ENCODE data around the gene TRIL.

TRIL gene

DNA sequence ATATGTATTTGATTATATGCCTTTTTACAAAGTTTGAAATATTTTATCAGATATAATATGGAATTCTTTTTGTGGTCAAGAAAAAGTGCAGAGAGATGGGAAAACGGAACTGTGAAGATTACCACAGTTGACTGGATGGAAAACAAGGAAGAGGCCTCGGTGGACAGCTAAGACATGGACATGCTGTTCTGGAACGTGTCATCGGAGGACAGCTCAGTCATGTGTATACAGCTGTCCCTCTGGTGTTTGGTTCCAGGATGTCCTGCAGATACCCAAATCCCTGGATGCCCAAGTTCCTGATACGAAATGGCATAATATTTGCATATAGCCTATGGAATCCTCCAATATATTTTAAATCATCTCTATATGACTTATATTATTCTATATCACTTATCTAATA lies 49.4 kb downstream of the TRIL start:
- TF ChIP-seq, protein P1, sequence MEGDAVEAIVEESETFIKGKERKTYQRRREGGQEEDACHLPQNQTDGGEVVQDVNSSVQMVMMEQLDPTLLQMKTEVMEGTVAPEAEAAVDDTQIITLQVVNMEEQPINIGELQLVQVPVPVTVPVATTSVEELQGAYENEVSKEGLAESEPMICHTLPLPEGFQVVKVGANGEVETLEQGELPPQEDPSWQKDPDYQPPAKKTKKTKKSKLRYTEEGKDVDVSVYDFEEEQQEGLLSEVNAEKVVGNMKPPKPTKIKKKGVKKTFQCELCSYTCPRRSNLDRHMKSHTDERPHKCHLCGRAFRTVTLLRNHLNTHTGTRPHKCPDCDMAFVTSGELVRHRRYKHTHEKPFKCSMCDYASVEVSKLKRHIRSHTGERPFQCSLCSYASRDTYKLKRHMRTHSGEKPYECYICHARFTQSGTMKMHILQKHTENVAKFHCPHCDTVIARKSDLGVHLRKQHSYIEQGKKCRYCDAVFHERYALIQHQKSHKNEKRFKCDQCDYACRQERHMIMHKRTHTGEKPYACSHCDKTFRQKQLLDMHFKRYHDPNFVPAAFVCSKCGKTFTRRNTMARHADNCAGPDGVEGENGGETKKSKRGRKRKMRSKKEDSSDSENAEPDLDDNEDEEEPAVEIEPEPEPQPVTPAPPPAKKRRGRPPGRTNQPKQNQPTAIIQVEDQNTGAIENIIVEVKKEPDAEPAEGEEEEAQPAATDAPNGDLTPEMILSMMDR (IDR thresholded peaks at IDR 0.05; ENCODE audit: insufficient read depth, low read length) = no peak
- no peak for TF ChIP-seq GABPA (IDR thresholded peaks at IDR 0.05; ENCODE audit: low read depth)
- TF ChIP-seq SPI1 (IDR thresholded peaks at IDR 0.05; ENCODE audit: borderline replicate concordance, low read depth) = no peak
- no peak for TF ChIP-seq POLR2AphosphoS5 (IDR thresholded peaks at IDR 0.05; ENCODE audit: low read depth)
- H3K4me3 ChIP-seq (replicated peaks; ENCODE audit: insufficient read depth, low read length) = no peak overlapping the region
- no peaks in the 10 kb centered on the region for H3K27me3 ChIP-seq (ENCODE audit: insufficient read depth, poor library complexity, severe bottlenecking)
- no peak overlapping the region for H3K27ac ChIP-seq (replicated peaks)
- no peak for DNase-seq (ENCODE audit: low read depth in 1 of 2, low spot score in 1 of 2)

DNA sequence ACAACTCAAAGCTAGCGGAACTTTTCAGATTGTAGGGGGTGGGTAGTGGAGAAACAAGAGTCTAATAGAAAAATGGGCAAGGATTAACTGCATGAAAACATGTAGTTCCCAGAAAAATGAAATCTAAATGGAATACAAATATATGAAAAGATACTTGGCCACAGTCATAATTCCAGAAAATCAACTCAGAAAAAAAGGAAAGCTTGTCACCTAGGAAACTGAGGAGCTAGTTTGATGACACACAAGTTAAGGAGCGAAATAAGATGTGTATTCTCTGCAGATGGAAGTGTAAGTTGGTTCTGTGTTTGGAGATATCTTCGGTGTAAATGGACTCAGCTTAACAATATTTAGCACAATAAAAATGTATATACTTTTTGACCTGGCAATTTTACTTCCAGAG lies 52.7 kb downstream of the TRIL start:
- Histone ChIP-seq H3K27me3 (ENCODE audit: insufficient read depth, poor library complexity, severe bottlenecking) (no peaks in the 10 kb centered on the region), H3K4me3 (replicated peaks; ENCODE audit: insufficient read depth, low read length) (no peak overlapping the region), H3K27ac (replicated peaks) (no peak overlapping the region)
- TF ChIP-seq GABPA (IDR thresholded peaks at IDR 0.05; ENCODE audit: low read depth) (no peak), POLR2AphosphoS5 (IDR thresholded peaks at IDR 0.05; ENCODE audit: low read depth) (no peak), REST (IDR thresholded peaks at IDR 0.05; ENCODE audit: insufficient replicate concordance, low read depth) (no peak), SPI1 (IDR thresholded peaks at IDR 0.05; ENCODE audit: borderline replicate concordance, low read depth) (no peak)
- TF ChIP-seq, protein P1 (IDR thresholded peaks at IDR 0.05; ENCODE audit: insufficient read depth, low read length) = no peak
- DNase-seq (ENCODE audit: low read depth in 1 of 2, low spot score in 1 of 2) = no peak

DNA sequence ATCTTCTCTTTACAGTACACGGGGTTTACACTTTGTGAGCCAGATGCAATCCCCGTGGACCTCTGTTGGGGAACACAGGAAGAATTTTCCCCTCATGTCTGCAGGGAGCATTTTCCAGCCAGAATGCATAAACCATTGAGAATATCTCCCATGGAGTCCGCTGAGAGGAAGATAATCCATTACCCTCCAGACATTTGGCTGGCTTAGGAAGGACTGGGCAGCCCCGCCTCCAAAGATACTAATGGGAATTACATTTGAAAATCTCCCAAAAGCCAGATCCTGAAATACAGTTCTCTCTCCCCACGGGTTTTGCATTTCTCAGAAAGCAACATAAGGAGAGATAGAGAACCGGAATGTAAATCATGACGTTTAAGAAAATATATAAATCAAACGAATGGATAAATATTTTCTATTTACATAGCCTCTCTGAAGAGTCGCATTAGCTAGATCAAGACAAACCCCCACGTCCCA lies 53.5 kb downstream of the TRIL start:
- Histone ChIP-seq H3K27me3 (ENCODE audit: insufficient read depth, poor library complexity, severe bottlenecking) (no peaks in the 10 kb centered on the region), H3K4me3 (replicated peaks; ENCODE audit: insufficient read depth, low read length) (no peak overlapping the region), H3K27ac (replicated peaks) (no peak overlapping the region)
- TF ChIP-seq, protein P1 (IDR thresholded peaks at IDR 0.05; ENCODE audit: insufficient read depth, low read length) = no peak
- TF ChIP-seq REST (IDR thresholded peaks at IDR 0.05; ENCODE audit: insufficient replicate concordance, low read depth) (no peak), GABPA (IDR thresholded peaks at IDR 0.05; ENCODE audit: low read depth) (no peak), POLR2AphosphoS5 (IDR thresholded peaks at IDR 0.05; ENCODE audit: low read depth) (no peak), SPI1 (IDR thresholded peaks at IDR 0.05; ENCODE audit: borderline replicate concordance, low read depth) (no peak)
- no peak for DNase-seq (ENCODE audit: low read depth in 1 of 2, low spot score in 1 of 2)

Measured in HL-60 (cell line).